ENCODE results near the gene HSDL2.

Gene HSDL2

GRCh38 chr9:112462855-112463254 lies 82.9 kb downstream of the HSDL2 start:
- Histone ChIP-seq H3K4me2 (ENCODE audit: low read length) (no peak overlapping the region), H3K4me1 (ENCODE audit: insufficient read depth, low read length, severe bottlenecking) (no peaks in the 10 kb centered on the region), H3K4me3 (ENCODE audit: low read depth, low read length, poor library complexity, severe bottlenecking) (no peak overlapping the region), H3K9me3 (ENCODE audit: low read length) (peaks cover 3% of the 10 kb centered on the region; the same call in 1 of the 2 replicates), H3K27ac (ENCODE audit: low read depth, low read length, poor library complexity, severe bottlenecking) (no peak overlapping the region), H4K20me1 (ENCODE audit: insufficient read depth, low read length) (no peaks in the 10 kb centered on the region), H3K9me2 (ENCODE audit: low read depth, low read length) (no peaks in the 10 kb centered on the region), H3K79me2 (ENCODE audit: insufficient read depth, low read length) (no peaks in the 10 kb centered on the region; the same call in 1 of the 2 replicates), H3K36me3 (ENCODE audit: insufficient read depth, low read length) (peaks cover 29% of the 10 kb centered on the region), H3K27me3 (ENCODE audit: insufficient read depth, low read length) (no peaks in the 10 kb centered on the region), H3F3A (ENCODE audit: insufficient read depth, low read length) (no peaks in the 10 kb centered on the region), H3K9ac (ENCODE audit: low read length) (no peak overlapping the region), H2AFZ (ENCODE audit: low read length) (no peak overlapping the region)
- no peak for TF ChIP-seq CTCF (IDR thresholded peaks at IDR 0.05; ENCODE audit: low read length)
- no peak for TF ChIP-seq EZH2 (IDR thresholded peaks at IDR 0.05; ENCODE audit: borderline replicate concordance, low read length)

GRCh38 chr9:112465352-112465751 lies 85.4 kb downstream of the HSDL2 start:
- H3K36me3 ChIP-seq (ENCODE audit: insufficient read depth, low read length) = peaks cover 26% of the 10 kb centered on the region
- TF ChIP-seq CTCF (IDR thresholded peaks at IDR 0.05; ENCODE audit: low read length) (no peak), EZH2 (IDR thresholded peaks at IDR 0.05; ENCODE audit: borderline replicate concordance, low read length) (no peak)
- H3K4me3 ChIP-seq (ENCODE audit: low read depth, low read length, poor library complexity, severe bottlenecking) = no peak overlapping the region
- no peaks in the 10 kb centered on the region for H3K9me2 ChIP-seq (ENCODE audit: low read depth, low read length)
- no peaks in the 10 kb centered on the region for H3K27me3 ChIP-seq (ENCODE audit: insufficient read depth, low read length)
- no peak overlapping the region for H2AFZ ChIP-seq (ENCODE audit: low read length)
- no peaks in the 10 kb centered on the region; the same call in 1 of the 2 replicates for H3K79me2 ChIP-seq (ENCODE audit: insufficient read depth, low read length)
- no peak overlapping the region for H3K4me2 ChIP-seq (ENCODE audit: low read length)
- no peaks in the 10 kb centered on the region for H3K4me1 ChIP-seq (ENCODE audit: insufficient read depth, low read length, severe bottlenecking)
- H3K9ac ChIP-seq (ENCODE audit: low read length) = no peak overlapping the region
- no peaks in the 10 kb centered on the region for H3F3A ChIP-seq (ENCODE audit: insufficient read depth, low read length)
- H3K9me3 ChIP-seq (ENCODE audit: low read length) = peaks cover 3% of the 10 kb centered on the region; the same call in 1 of the 2 replicates
- no peak overlapping the region for H3K27ac ChIP-seq (ENCODE audit: low read depth, low read length, poor library complexity, severe bottlenecking)
- no peaks in the 10 kb centered on the region for H4K20me1 ChIP-seq (ENCODE audit: insufficient read depth, low read length)

GRCh38 chr9:112472996-112473395 lies 93.1 kb downstream of the HSDL2 start:
- no peaks in the 10 kb centered on the region for H4K20me1 ChIP-seq (ENCODE audit: insufficient read depth, low read length)
- no peak overlapping the region for H3K4me3 ChIP-seq (ENCODE audit: low read depth, low read length, poor library complexity, severe bottlenecking)
- H3F3A ChIP-seq (ENCODE audit: insufficient read depth, low read length) = no peaks in the 10 kb centered on the region
- H3K9ac ChIP-seq (ENCODE audit: low read length) = no peak overlapping the region
- TF ChIP-seq EZH2 (IDR thresholded peaks at IDR 0.05; ENCODE audit: borderline replicate concordance, low read length) (no peak), CTCF (IDR thresholded peaks at IDR 0.05; ENCODE audit: low read length) (no peak)
- peaks cover 4% of the 10 kb centered on the region for H3K36me3 ChIP-seq (ENCODE audit: insufficient read depth, low read length)
- no peak overlapping the region for H3K4me2 ChIP-seq (ENCODE audit: low read length)
- H3K9me2 ChIP-seq (ENCODE audit: low read depth, low read length) = no peaks in the 10 kb centered on the region
- no peaks in the 10 kb centered on the region for H3K79me2 ChIP-seq (ENCODE audit: insufficient read depth, low read length)
- no peak overlapping the region for H2AFZ ChIP-seq (ENCODE audit: low read length)
- H3K27ac ChIP-seq (ENCODE audit: low read depth, low read length, poor library complexity, severe bottlenecking) = no peak overlapping the region
- H3K4me1 ChIP-seq (ENCODE audit: insufficient read depth, low read length, severe bottlenecking) = no peaks in the 10 kb centered on the region
- 0 out of 2 replicates have a peak, but pooled peaks cover 3% of the 10 kb centered on the region for H3K9me3 ChIP-seq (ENCODE audit: low read length)
- H3K27me3 ChIP-seq (ENCODE audit: insufficient read depth, low read length) = no peaks in the 10 kb centered on the region
